PC-3 (cell line): Measurements from ENCODE around the gene PCNX2. TPM values are rescaled to one million over a fixed set of nuclear protein-coding genes. Genes with fewer than 3 reads are reported as not detected.
A peak's percentile ranks its signal among the peaks of the same experiment; 100 is the strongest.

Source experiments
- ATAC-seq: fragments of 200-7000 bp; cut with Tn5 transposase; 2 replicates; pipeline ENCODE4 v1.9.1; 2020; ENCODE audit warnings: mild to moderate bottlenecking, moderate library complexity
- BruUV-seq: library from RNA; stranded (reverse); fragments of 400-500 nt; replicated peaks from 2 replicates; lab custom pipeline; 2021; lab: Mats Ljungman, UMichigan
- CTCF ChIA-PET: fragments of 300-600 bp; sonication (Branson Sonifier 250); formaldehyde crosslinking; loops from one replicate; lab custom pipeline; 2022; ENCODE audit warnings: antibody characterized with exemption; lab: Charles Lee
- POLR2A ChIA-PET: fragments of 300-600 bp; sonication (Branson Sonifier 250); formaldehyde crosslinking; loops from one replicate; lab custom pipeline; 2022; ENCODE audit warnings: antibody characterized with exemption; ENCODE audit not compliant: unreplicated experiment; lab: Charles Lee
- DNase-seq: peaks from one replicate; pipeline ENCODE4 v3.0.0-alpha.2; 2015
- H2AFZ ChIP-seq: fragments of 300-600 bp; sonication (generic); 2 replicates; pipeline ENCODE4 v1.6.0; 2016; ENCODE audit warnings: antibody characterized with exemption, low read length
- H3F3A ChIP-seq: fragments of 300-600 bp; sonication (generic); one replicate; pipeline ENCODE4 v1.6.0; 2017; ENCODE audit warnings: antibody characterized with exemption, low read length, control low read depth, mild to moderate bottlenecking; ENCODE audit not compliant: unreplicated experiment
- H3K27ac ChIP-seq: fragments of 300-600 bp; sonication (generic); 2 replicates; pipeline ENCODE4 v1.5.1; 2016; ENCODE audit warnings: mild to moderate bottlenecking, low read length
- H3K27me3 ChIP-seq: fragments of 300-600 bp; sonication (generic); 2 replicates; pipeline ENCODE4 v1.6.1; 2016; ENCODE audit warnings: low read length, mixed read lengths
- H3K36me3 ChIP-seq: fragments of 300-600 bp; sonication (generic); 2 replicates; pipeline ENCODE4 v1.6.1; 2016; ENCODE audit warnings: low read depth, mixed run types, low read length, mixed read lengths
- H3K4me1 ChIP-seq: fragments of 300-600 bp; sonication (generic); 2 replicates; pipeline ENCODE4 v1.5.1; 2016; ENCODE audit warnings: low read length; ENCODE audit not compliant: insufficient read depth
- H3K4me2 ChIP-seq: fragments of 300-600 bp; sonication (generic); 2 replicates; pipeline ENCODE4 v1.6.0; 2016; ENCODE audit warnings: low read length
- H3K4me3 ChIP-seq: fragments of 300-600 bp; sonication (generic); 2 replicates; pipeline ENCODE4 v1.5.1; 2016; ENCODE audit warnings: mild to moderate bottlenecking, low read length, mixed read lengths
- H3K79me2 ChIP-seq: fragments of 300-600 bp; sonication (generic); 2 replicates; pipeline ENCODE4 v1.6.1; 2017; ENCODE audit warnings: low read length, mixed read lengths
- H3K9ac ChIP-seq: fragments of 300-600 bp; sonication (generic); 2 replicates; pipeline ENCODE4 v1.6.0; 2016; ENCODE audit warnings: mild to moderate bottlenecking, low read length
- H3K9me2 ChIP-seq: fragments of 300-600 bp; sonication (generic); replicated peaks from 2 replicates; pipeline ENCODE4 v1.6.1; 2016; ENCODE audit warnings: mixed run types, low read length, mixed read lengths
- H3K9me3 ChIP-seq: fragments of 300-600 bp; sonication (generic); 2 replicates; pipeline ENCODE4 v1.6.1; 2016; ENCODE audit warnings: low read length, mixed read lengths
- H4K20me1 ChIP-seq: fragments of 300-600 bp; sonication (generic); 2 replicates; pipeline ENCODE4 v1.6.1; 2016; ENCODE audit warnings: low read length, mixed read lengths
- CTCF ChIP-seq: fragments of 300-600 bp; sonication (generic); conservative IDR thresholded peaks from 2 replicates; pipeline ENCODE4 v1.5.1; 2017; ENCODE audit warnings: antibody characterized with exemption, low read depth, mild to moderate bottlenecking, low read length
- EZH2 ChIP-seq: fragments of 300-600 bp; sonication (generic); IDR thresholded peaks from one replicate; pipeline ENCODE4 v1.6.1; 2017; ENCODE audit warnings: antibody characterized with exemption, mild to moderate bottlenecking, low read length; ENCODE audit not compliant: unreplicated experiment
- EZH2phosphoT487 ChIP-seq: fragments of 300-600 bp; sonication (generic); IDR thresholded peaks from 2 replicates; pipeline ENCODE4 v1.6.1; 2018; ENCODE audit warnings: mild to moderate bottlenecking, antibody characterized with exemption, low read length, borderline replicate concordance
- intact Hi-C: fragments of 100-400 bp; cut with micrococcal nuclease; formaldehyde crosslinking; loops from 2 replicates; pipeline ENCODE4 v1.9.0; 2023
- total RNA-seq: library from RNA; depleted of rRNA; stranded (reverse); fragments of >200 nt; gene quantifications from 2 replicates; pipeline ENCODE4 v1.2.3, GENCODE V29; 2014

The PCNX2 gene
- total RNA-seq, 1 experiment from 2014 or later = 17.3 TPM

GRCh38 chr1:233144434-233144833 is 151.1 kb downstream of the PCNX2 start:
- ATAC-seq (peak; percentile 99), DNase-seq (peak; percentile 74)
- no peaks in the 10 kb centered on the region for H3K36me3 ChIP-seq
- TF ChIP-seq CTCF (no peak), EZH2phosphoT487 (no peak), EZH2 (no peak)
- no peaks in the 10 kb centered on the region for H3K9me3 ChIP-seq
- peak overlapping the region; percentile 39 for H3K27ac ChIP-seq
- no peaks in the 10 kb centered on the region for H3F3A ChIP-seq
- no peak overlapping the region for H3K9ac ChIP-seq
- no peaks in the 10 kb centered on the region for H3K79me2 ChIP-seq
- H3K4me2 ChIP-seq = peak overlapping the region; percentile 46
- H3K4me3 ChIP-seq = no peak overlapping the region
- no peak overlapping the region for H2AFZ ChIP-seq
- BruUV-seq = no TSS peak
- no peaks in the 10 kb centered on the region for H3K9me2 ChIP-seq
- intact Hi-C loops = loop anchor here (1.0 to 2.0 kb wide), 2 partner anchors 32 to 194 kb away; partner anchors contain the start of gene NTPCR
- CTCF ChIA-PET = no interaction called here
- no peaks in the 10 kb centered on the region for H4K20me1 ChIP-seq
- peaks cover 14% of the 10 kb centered on the region for H3K4me1 ChIP-seq
- H3K27me3 ChIP-seq = no peaks in the 10 kb centered on the region
- POLR2A ChIA-PET = no interaction called here

GRCh38 chr1:233143241-233143640 is 152.3 kb downstream of the PCNX2 start:
- Histone ChIP-seq H3K79me2 (no peaks in the 10 kb centered on the region), H3K4me2 (no peak overlapping the region), H3K27ac (no peak overlapping the region), H3F3A (no peaks in the 10 kb centered on the region), H3K4me3 (no peak overlapping the region), H3K9me3 (no peaks in the 10 kb centered on the region), H3K9me2 (no peaks in the 10 kb centered on the region), H3K27me3 (no peaks in the 10 kb centered on the region), H3K9ac (no peak overlapping the region), H3K4me1 (peaks cover 14% of the 10 kb centered on the region), H3K36me3 (no peaks in the 10 kb centered on the region), H2AFZ (no peak overlapping the region), H4K20me1 (no peaks in the 10 kb centered on the region)
- ATAC-seq (no peak), DNase-seq (no peak)
- no peak for TF ChIP-seq CTCF
- no peak for TF ChIP-seq EZH2phosphoT487
- no peak for TF ChIP-seq EZH2
- no TSS peak for BruUV-seq
- intact Hi-C loops = no loop called here
- POLR2A ChIA-PET = no interaction called here
- CTCF ChIA-PET = no interaction called here

GRCh38 chr1:233140974-233141373 is 154.6 kb downstream of the PCNX2 start:
- H3K4me1 ChIP-seq = peaks cover 17% of the 10 kb centered on the region
- no peak overlapping the region for H2AFZ ChIP-seq
- H3K4me2 ChIP-seq = no peak overlapping the region
- H3K79me2 ChIP-seq = no peaks in the 10 kb centered on the region
- intact Hi-C loops = no loop called here
- no peaks in the 10 kb centered on the region; the same call in 1 of the 2 replicates for H3K36me3 ChIP-seq
- TF ChIP-seq EZH2phosphoT487 = no peak
- TF ChIP-seq CTCF = no peak
- TF ChIP-seq EZH2 = no peak
- H4K20me1 ChIP-seq = no peaks in the 10 kb centered on the region
- no peaks in the 10 kb centered on the region for H3K27me3 ChIP-seq
- H3F3A ChIP-seq = no peaks in the 10 kb centered on the region
- H3K27ac ChIP-seq = no peak overlapping the region
- no peak overlapping the region for H3K9ac ChIP-seq
- DNase-seq (no peak), ATAC-seq (no peak)
- no peaks in the 10 kb centered on the region for H3K9me2 ChIP-seq
- no peak overlapping the region for H3K4me3 ChIP-seq
- ChIA-PET POLR2A (no interaction called here), CTCF (no interaction called here)
- no TSS peak for BruUV-seq
- no peaks in the 10 kb centered on the region for H3K9me3 ChIP-seq
